Tongue (tissue), 3 donors: Measurements from ENCODE around the gene TNXB. TPM values are rescaled to one million over a fixed set of nuclear protein-coding genes. Genes with fewer than 3 reads are reported as not detected.
"Not testable (repeated sequence)": the region's sequence is repeated elsewhere in the genome, so short reads cannot be mapped to it uniquely, and the experiment has no call there.

Experiments
- DNase-seq: peaks from one replicate; pipeline ENCODE4 v3.0.0-alpha.2; 2015
- small RNA-seq: library from RNA; depleted of rRNA; stranded (forward); fragments of <200 nt; gene quantifications from one replicate; pipeline ENCODE3, GENCODE V24; 2014; ENCODE audit warnings: low replicate concordance
- total RNA-seq: library from RNA; depleted of rRNA; stranded (reverse); fragments of >200 nt; gene quantifications from one replicate; pipeline ENCODE4 v1.2.3, GENCODE V29; 2014

TNXB gene
- total RNA-seq, 1 donor from 2014 or later = 214 TPM

GRCh38 chr6:31996385-31996784 is 112.8 kb downstream of the TNXB start:
- not testable (repeated sequence) for DNase-seq

- not testable (repeated sequence) for DNase-seq
Measured at GRCh38 chr6:31994421-31994820, 114.7 kb downstream of the TNXB start.

Small RNAs within 50 kb of the gene (small RNA-seq; reads per million reads assigned to genes)
- gene RNA5SP206 = not detected

Other genes with a start within 250 kb of the TNXB start
- 25.6 TPM for gene NEU1, start 246.5 kb downstream of the TNXB start, total RNA-seq
- 1.7 TPM for gene SLC44A4, start 230.3 kb downstream of the TNXB start, total RNA-seq
- gene EHMT2, start 211.6 kb downstream of the TNXB start, total RNA-seq = 37.4 TPM
- 5.7 TPM for gene ZBTB12, start 207.3 kb downstream of the TNXB start, total RNA-seq
- gene C2, start 181.6 kb downstream of the TNXB start, total RNA-seq = 0.51 TPM
- 7.1 TPM for gene CFB, start 163.2 kb downstream of the TNXB start, total RNA-seq
- gene NELFE, start 150.4 kb downstream of the TNXB start, total RNA-seq = 79.7 TPM
- 30.6 TPM for gene SKIC2, start 150.2 kb downstream of the TNXB start, total RNA-seq
- 10.7 TPM for gene DXO, start 137.2 kb downstream of the TNXB start, total RNA-seq
- 32.6 TPM for gene C4A, start 127.3 kb downstream of the TNXB start, total RNA-seq
- 38.0 TPM for gene C4B, start 94.5 kb downstream of the TNXB start, total RNA-seq
- gene CYP21A2, start 70.9 kb downstream of the TNXB start, total RNA-seq = 1.0 TPM
- gene ATF6B, start 18.9 kb upstream of the TNXB start, total RNA-seq = 40.8 TPM
- 3.3 TPM for gene FKBPL, start 20.9 kb upstream of the TNXB start, total RNA-seq
- 1.2 TPM for gene PRRT1, start 42.6 kb upstream of the TNXB start, total RNA-seq
- 37.6 TPM for gene PPT2, start 44.8 kb upstream of the TNXB start, total RNA-seq
- gene EGFL8, start 55.3 kb upstream of the TNXB start, total RNA-seq = 31.3 TPM
- gene AGPAT1, start 66.7 kb upstream of the TNXB start, total RNA-seq = 12.9 TPM
- 63.5 TPM for gene RNF5, start 69.1 kb upstream of the TNXB start, total RNA-seq
- 4.8 TPM for gene AGER, start 74.9 kb upstream of the TNXB start, total RNA-seq
- gene PBX2, start 80.9 kb upstream of the TNXB start, total RNA-seq = 96.6 TPM
- 1.5 TPM for gene GPSM3, start 83.3 kb upstream of the TNXB start, total RNA-seq
- gene NOTCH4, start 114.7 kb upstream of the TNXB start, total RNA-seq = 10.6 TPM